K562 (cell line): ENCODE results near the gene NUP50. TPM values are rescaled to one million over a fixed set of nuclear protein-coding genes. Genes with fewer than 3 reads are reported as not detected.

ENCODE experiments used
- ATAC-seq: fragments of 200-7000 bp; cut with Tn5 transposase; 3 replicates; pipeline ENCODE4 v1.9.1; 2020; ENCODE audit warnings: moderate library complexity
- BruUV-seq: library from RNA; stranded (reverse); fragments of 400-500 nt; replicated peaks from 2 replicates; lab custom pipeline; 2021; lab: Mats Ljungman, UMichigan
- CTCF ChIA-PET: fragments of 300-600 bp; formaldehyde crosslinking; extraction: SDS; loops from one replicate; lab custom pipeline; 2021; ENCODE audit warnings: low intra/inter-chr PET ratio; lab: Yijun Ruan, JAX
- POLR2A ChIA-PET: fragments of 300-600, 350-650 bp; sonication (Branson Sonifier 250); formaldehyde crosslinking; extraction: SDS; loops from one replicate; lab custom pipeline; 2021; ENCODE audit warnings: antibody characterized with exemption, inconsistent platforms; lab: Yijun Ruan, JAX
- DNase-seq, 4 experiments: peaks; one replicate each; pipeline versions ENCODE4 v3.0.0 to v3.0.0-alpha.2; 2011 to 2018; ENCODE audit warnings: low spot score in 3 of 4, mixed read lengths in 3 of 4; ENCODE audit errors: extremely low read depth in 1 of 4
- FAIRE-seq: peaks from 2 replicates; lab custom pipeline; 2011; peaks lifted over from hg19 to GRCh38; lab: Jason Lieb, UNC
- H2AFZ ChIP-seq: 2 replicates; pipeline ENCODE4 v1.6.0; 2011; ENCODE audit warnings: low read depth, low read length, control low read depth, inconsistent platforms
- H3K27ac ChIP-seq: fragments of 200-600 bp; 3 replicates; pipeline ENCODE4 v1.8.0; 2011; ENCODE audit warnings: low read depth, mild to moderate bottlenecking, control low read depth, inconsistent platforms, low read length, moderate library complexity, mixed read lengths; ENCODE audit errors: extremely low read depth
- H3K27me3 ChIP-seq, 2 experiments: fragments of 300-600 bp in 1 of 2; 2 replicates in 1 of 2; 3 replicates in 1 of 2; pipeline versions ENCODE4 v1.6.0 to v1.8.0; 2011; ENCODE audit warnings: inconsistent platforms in 2 of 2, low read length in 2 of 2, mild to moderate bottlenecking in 1 of 2, mixed read lengths in 1 of 2, moderate library complexity in 1 of 2; ENCODE audit not compliant: control insufficient read depth in 2 of 2, insufficient read depth in 2 of 2
- H3K36me3 ChIP-seq: fragments of 300-600 bp; 3 replicates; pipeline ENCODE4 v1.8.0; 2011; ENCODE audit warnings: mild to moderate bottlenecking, low read length, inconsistent platforms; ENCODE audit not compliant: control insufficient read depth, insufficient read depth
- H3K4me1 ChIP-seq, 2 experiments: fragments of 200-600 bp in 1 of 2; replicated peaks in 1 of 2; 2 replicates in 1 of 2; 3 replicates in 1 of 2; pipeline versions ENCODE4 v1.5.1 to v1.8.0; 2011; ENCODE audit warnings: inconsistent platforms in 2 of 2, low read length in 2 of 2, mild to moderate bottlenecking in 1 of 2, mixed read lengths in 1 of 2, moderate library complexity in 1 of 2; ENCODE audit not compliant: control insufficient read depth in 2 of 2, insufficient read depth in 2 of 2
- H3K4me2 ChIP-seq: 2 replicates; pipeline ENCODE4 v1.6.1; 2011; ENCODE audit warnings: low read length, control low read depth, inconsistent platforms, mixed read lengths; ENCODE audit not compliant: insufficient read depth
- H3K4me3 ChIP-seq: fragments of 200-600 bp; sonication (generic), shearing (Covaris generic); 2 replicates; pipeline ENCODE4 v1.5.1; 2016; ENCODE audit warnings: control low read depth, inconsistent platforms
- H3K79me2 ChIP-seq: fragments of 200-600 bp; 3 replicates; pipeline ENCODE4 v1.8.0; 2011; ENCODE audit warnings: low read length, inconsistent platforms; ENCODE audit not compliant: control insufficient read depth, insufficient read depth
- H3K9ac ChIP-seq, 2 experiments: 2 replicates each; pipeline versions ENCODE4 v1.6.0 to v1.6.1; 2011; ENCODE audit warnings: low read depth in 2 of 2, low read length in 2 of 2, control low read depth in 1 of 2, inconsistent platforms in 1 of 2, mild to moderate bottlenecking in 1 of 2, mixed read lengths in 1 of 2; ENCODE audit not compliant: insufficient read depth in 1 of 2
- H3K9me1 ChIP-seq: one replicate; pipeline ENCODE4 v1.6.0; 2011; ENCODE audit warnings: inconsistent platforms, mild to moderate bottlenecking, low read length, moderate library complexity; ENCODE audit not compliant: control insufficient read depth, insufficient read depth
- H3K9me3 ChIP-seq: replicated peaks from 2 replicates; pipeline ENCODE4 v1.5.1; 2011; ENCODE audit warnings: low read depth, low read length, inconsistent platforms; ENCODE audit not compliant: control insufficient read depth, insufficient read depth
- H4K20me1 ChIP-seq: replicated peaks from 2 replicates; pipeline ENCODE4 v1.6.1; 2011; ENCODE audit warnings: low read length, inconsistent platforms, mixed read lengths; ENCODE audit not compliant: control insufficient read depth, insufficient read depth
- BACH1 ChIP-seq: fragments of 200-800 bp; sonication (Bioruptor generic); IDR thresholded peaks from 2 replicates; pipeline ENCODE4 v1.6.1; 2016; ENCODE audit warnings: missing genetic modification characterization, missing compliant biosample characterization
- POLR2G ChIP-seq: fragments of 200-400 bp; formaldehyde crosslinking; IDR thresholded peaks from 2 replicates; pipeline ENCODE4 v1.6.1; 2017; ENCODE audit warnings: low read depth, mild to moderate bottlenecking, antibody characterized with exemption, low read length, moderate library complexity
- ZNF263 ChIP-seq: sonication (generic); formaldehyde crosslinking; IDR thresholded peaks from 2 replicates; pipeline ENCODE4 v1.8.0; 2022; ENCODE audit warnings: mild to moderate bottlenecking, missing genetic modification reagents, borderline replicate concordance
- ZNF347 ChIP-seq: fragments of 450-650 bp; formaldehyde crosslinking; IDR thresholded peaks from 2 replicates; pipeline ENCODE4 v1.4.0; 2020; ENCODE audit warnings: low read depth, mild to moderate bottlenecking, moderate library complexity
- ZNF717 ChIP-seq: fragments of 250-450 bp; sonication (Bioruptor Pico); IDR thresholded peaks from 2 replicates; pipeline ENCODE4 v1.5.0; 2021
- WGBS: fragments of 100-300 bp; shearing (Covaris generic); methylation state at CpG from one replicate; pipeline ENCODE4 v1.1.6; 2016; ENCODE audit warnings: low coverage, mixed read lengths; ENCODE audit not compliant: insufficient coverage; ENCODE audit errors: missing lambda C conversion rate; 5-methylcytosine and 5-hydroxymethylcytosine counted together
- in situ Hi-C: fragments of 300-500 bp; cut with MboI; formaldehyde crosslinking; loops from 4 replicates; pipeline ENCODE4 v1.15.0; 2018; ENCODE audit warnings: inconsistent platforms, mixed read lengths
- intact Hi-C: fragments of 100-400 bp; cut with micrococcal nuclease; formaldehyde crosslinking; loops from 2 replicates; pipeline ENCODE4 v1.14.2; 2022
- polyA plus RNA-seq, 8 experiments: library from polyadenylated mRNA; depleted of rRNA in 4 of 8; stranded (reverse) in 5 of 8; unstranded in 3 of 8; fragments of >200 nt; fragmentation: Nextera tagmentation in 2 of 8; fragmentation: Illumina TruSeq in 1 of 8; extraction: Ambion mirVana in 2 of 8; extraction: Trizol in 1 of 8; gene quantifications; 2 replicates each; pipeline versions ENCODE4 v1.2.1 to v1.2.3, GENCODE V29; 2011 to 2014; ENCODE audit warnings: inconsistent platforms in 1 of 8, missing spikeins in 1 of 8
- total RNA-seq, 7 experiments: library from RNA; depleted of rRNA in 6 of 7; stranded (reverse); fragments of >200 nt in 6 of 7; fragmentation: Illumina TruSeq in 2 of 7; extraction: Trizol in 2 of 7; gene quantifications; 2 replicates each; pipeline versions ENCODE4 v1.2.1 to v1.2.3, GENCODE V29; 2011 to 2021; ENCODE audit warnings: low replicate concordance in 1 of 7

The NUP50 gene
- total and polyA plus RNA-seq, 9 of the 15 experiments (the other 6 are each of a cell fraction or from before 2014, with no cell fraction given), result 23.8 to 83.7 (median 55.3) TPM

- H3K9me1 ChIP-seq, result no peaks in the 10 kb centered on the region
- H3K27me3 ChIP-seq, result no peaks in the 10 kb centered on the region; a peak in 1 of 5 replicates
- no peak for ATAC-seq
- CTCF ChIA-PET, result no interaction called here
- no peak overlapping the region for H3K4me2 ChIP-seq
- WGBS, result 56% methylated on average over 17 of the region's 26 CpGs
- no peaks in the 10 kb centered on the region for H3K79me2 ChIP-seq
- H3K4me1 ChIP-seq, result peaks cover 0 to 17% of the 10 kb centered on the region in 2 experiments; a peak in 2 of 5 replicates
- H3K36me3 ChIP-seq, result no peaks in the 10 kb centered on the region
- H3K9ac ChIP-seq, result no peak overlapping the region; a peak in 1 of 4 replicates
- in situ Hi-C loops, result loop anchor here (25.0 kb wide), 1 partner anchor 414 kb away; no protein-coding TSS in a partner anchor
- TF ChIP-seq ZNF347, result no peak
- no peak for TF ChIP-seq ZNF717
- 0 out of 2 replicates have a peak, but pooled peaks have one; percentile 4 for TF ChIP-seq POLR2G
- no peak for TF ChIP-seq ZNF263 (CRISPR knock-in tag)
- no peak for TF ChIP-seq BACH1 (tag)
- TF ChIP-seq, all 486 proteins: peak for 1
- FAIRE-seq (no peak), DNase-seq (no peak)
- no peaks in the 10 kb centered on the region for H3K9me3 ChIP-seq
- BruUV-seq, result no TSS peak
- no peak overlapping the region for H3K4me3 ChIP-seq
- no peak overlapping the region for H2AFZ ChIP-seq
- POLR2A ChIA-PET, result interaction anchor here (0.6 kb wide), 1 partner anchor 117 kb away, joined by 4 read pairs; no protein-coding TSS in a partner anchor
- no peak overlapping the region for H3K27ac ChIP-seq
- H4K20me1 ChIP-seq, result peaks cover 11% of the 10 kb centered on the region
- intact Hi-C loops, result no loop called here
These were observed 62.2 kb downstream of the NUP50 start for GRCh38 chr22:45225732-45226502.
